Cerebellar nuclear complex (tissue), 1 donor: Measurements from ENCODE around the gene FHL1.

Experiments used
- DNase-seq, 2 experiments: peaks; one replicate each; lab custom pipeline; 2025; lab: John Stamatoyannopoulos, UW

The FHL1 gene

GRCh38 chrX:136255541-136255940 lies 108.2 kb downstream of the FHL1 start:
- no peak for DNase-seq

DNA sequence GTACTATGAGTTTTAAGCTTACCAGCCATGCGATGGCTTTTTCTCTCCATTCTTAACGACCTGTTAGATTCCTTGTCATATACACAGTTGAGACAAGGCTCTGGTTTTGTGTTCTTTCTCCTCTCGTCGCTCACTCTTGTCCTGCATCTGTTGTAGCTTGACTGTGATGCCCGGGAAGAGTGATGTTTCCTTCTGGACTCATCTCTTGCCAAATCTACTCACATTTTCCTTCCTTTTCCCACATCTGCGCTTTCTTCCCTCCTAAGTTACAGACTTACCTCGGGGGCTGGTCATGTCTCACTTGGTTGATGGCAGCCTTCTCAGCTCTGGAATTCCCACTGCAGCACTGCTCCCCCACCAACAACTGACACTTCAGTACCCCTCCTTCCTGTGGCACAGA lies 108.7 kb downstream of the FHL1 start:
- DNase-seq, result no peak

DNA sequence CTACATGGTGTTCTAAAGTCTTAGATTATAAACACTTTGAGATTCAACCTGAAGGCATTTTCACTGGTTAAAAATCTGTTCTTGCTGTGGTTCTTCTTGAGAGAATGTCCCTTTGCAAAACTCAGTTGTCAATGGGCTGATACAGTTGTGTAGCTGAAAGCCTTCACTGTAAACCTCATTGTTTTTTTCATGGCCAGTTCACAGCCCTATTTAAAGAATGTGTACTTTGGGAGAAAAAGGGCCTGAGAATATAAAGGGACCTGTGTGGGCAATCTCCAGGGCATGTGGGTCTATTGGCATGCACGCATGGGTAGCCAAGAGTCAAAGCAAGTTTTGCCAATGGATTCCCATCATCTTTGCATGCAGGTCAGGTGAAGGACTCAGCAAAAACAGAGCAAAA lies 111.6 kb downstream of the FHL1 start:
- DNase-seq, result no peak

GRCh38 chrX:136259543-136259942 lies 112.2 kb downstream of the FHL1 start:
- DNase-seq, result no peak

DNA sequence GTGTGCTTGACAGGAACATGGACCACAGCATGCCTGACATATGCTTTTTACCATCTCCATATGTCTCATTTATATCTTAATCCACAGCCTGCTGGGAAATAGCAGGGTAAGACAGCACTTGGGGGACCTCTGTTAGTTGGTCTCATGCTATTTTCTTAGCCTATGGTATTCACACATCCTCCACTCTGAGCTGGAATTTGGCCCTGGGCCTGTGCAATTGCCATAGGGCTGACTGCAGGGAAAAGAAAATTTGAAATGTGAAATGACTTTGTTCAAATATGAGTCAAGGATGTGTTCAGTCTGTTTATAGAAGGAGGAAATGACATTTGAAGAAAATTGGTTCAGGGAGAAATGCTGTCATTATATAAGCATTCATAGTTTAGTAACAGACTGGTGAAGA lies 113.4 kb downstream of the FHL1 start:
- DNase-seq, result no peak
